Stimulated activated CD4-positive, alpha-beta T cell treated with anti-CD3 and anti-CD28 coated beads, Interleukin-1b, Interleukin-23, amount 100 ng/mL, for 24 hours (primary cell): Measurements from ENCODE around the gene GALNT15.

Source experiments
- DNase-seq, 4 experiments: peaks; one replicate each; pipeline ENCODE4 v3.0.0-alpha.2; 2020; ENCODE audit warnings: low read depth in 4 of 4, low spot score in 1 of 4

Gene GALNT15

DNA sequence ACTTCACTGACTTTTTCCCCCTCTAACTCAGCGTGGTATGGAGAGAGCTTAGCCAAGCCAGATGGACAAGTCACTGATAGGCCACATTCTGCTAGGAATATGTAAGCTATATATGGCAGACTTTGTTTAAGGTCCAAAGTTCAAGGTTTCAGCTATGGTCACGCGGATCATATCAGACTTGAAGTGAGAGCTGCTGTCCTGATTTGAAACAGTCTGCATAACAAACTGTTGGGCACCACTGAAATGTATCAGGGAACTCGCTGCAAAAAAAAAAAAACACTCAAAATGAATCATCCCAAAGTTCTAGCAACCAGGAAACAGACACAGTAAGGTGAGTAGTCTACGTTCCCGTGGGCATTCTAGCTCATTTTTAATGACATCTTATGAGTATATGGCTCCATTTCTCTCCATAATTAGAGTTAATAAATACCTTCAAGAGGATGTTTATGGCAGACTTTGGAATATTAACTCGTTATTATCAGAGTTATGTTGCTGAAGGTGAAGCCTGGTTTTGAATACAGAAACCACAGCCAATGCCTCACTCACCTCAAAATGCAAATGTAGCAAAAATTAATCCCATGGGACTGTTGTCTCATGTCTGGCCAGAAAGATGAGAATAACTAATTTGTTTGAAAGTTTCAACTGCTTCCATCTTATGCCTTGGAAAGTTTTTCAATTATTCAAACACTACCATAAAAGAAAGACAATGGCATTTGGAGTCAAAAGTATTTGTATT lies 77.9 kb downstream of the GALNT15 start:
- no peak for DNase-seq

DNA sequence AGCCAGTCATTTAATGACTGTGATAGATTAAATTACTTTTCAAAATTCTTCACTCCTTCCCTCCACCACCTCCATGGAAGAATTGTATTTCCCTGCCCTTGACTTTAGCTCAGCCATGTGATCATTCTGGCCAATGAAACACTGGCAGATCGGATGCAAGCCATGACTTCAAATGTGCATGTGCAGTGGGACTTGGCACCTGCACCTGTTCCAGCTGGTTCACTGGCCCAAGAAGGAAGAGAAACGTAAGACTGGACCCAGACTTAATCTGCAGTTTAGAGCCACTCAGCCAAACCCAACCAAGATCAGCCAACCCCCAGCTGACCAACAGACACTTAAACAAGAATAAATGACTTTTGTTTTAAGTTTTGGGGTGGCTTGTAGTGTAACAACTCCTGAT lies 78.5 kb downstream of the GALNT15 start:
- no peak for DNase-seq

DNA sequence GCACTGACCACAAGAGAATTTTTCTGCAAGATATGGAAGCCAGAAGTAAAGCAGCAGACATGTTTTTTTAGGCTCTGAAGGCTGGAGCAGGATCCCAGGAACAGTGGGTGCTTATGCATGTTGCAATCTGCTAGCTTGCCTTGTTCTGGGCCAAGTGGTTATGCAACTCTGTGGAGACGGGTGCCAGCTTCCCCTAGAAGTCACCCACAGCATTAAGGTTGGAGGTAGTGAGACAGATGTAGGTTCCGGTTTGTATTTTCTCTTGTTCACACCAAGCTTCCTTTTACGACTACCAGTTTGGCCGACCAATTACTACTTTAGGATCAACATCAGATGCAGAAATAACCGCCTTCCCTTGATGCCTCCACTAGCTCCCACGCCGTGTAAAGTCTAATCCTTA lies 79.1 kb downstream of the GALNT15 start:
- no peak for DNase-seq

DNA sequence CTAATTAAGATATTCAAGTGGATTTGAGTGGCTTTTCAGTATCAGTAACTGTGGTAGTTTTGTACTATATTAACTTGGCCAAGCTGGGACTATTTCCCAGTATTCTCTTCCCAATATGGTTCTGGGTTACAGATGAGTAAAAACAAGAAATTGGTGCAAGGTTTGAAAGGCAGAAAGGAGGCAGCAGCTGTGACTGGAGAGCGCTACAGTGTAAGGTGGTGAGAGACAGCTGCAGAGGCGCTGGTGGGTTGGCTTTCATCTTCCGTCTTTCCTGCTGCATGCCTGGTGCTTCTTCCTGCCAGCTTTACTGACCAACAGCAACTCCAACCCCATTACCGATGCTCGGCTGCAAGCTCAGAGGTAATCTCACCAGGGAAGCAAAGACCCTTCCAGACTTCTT lies 80.4 kb downstream of the GALNT15 start:
- DNase-seq = no peak

DNA sequence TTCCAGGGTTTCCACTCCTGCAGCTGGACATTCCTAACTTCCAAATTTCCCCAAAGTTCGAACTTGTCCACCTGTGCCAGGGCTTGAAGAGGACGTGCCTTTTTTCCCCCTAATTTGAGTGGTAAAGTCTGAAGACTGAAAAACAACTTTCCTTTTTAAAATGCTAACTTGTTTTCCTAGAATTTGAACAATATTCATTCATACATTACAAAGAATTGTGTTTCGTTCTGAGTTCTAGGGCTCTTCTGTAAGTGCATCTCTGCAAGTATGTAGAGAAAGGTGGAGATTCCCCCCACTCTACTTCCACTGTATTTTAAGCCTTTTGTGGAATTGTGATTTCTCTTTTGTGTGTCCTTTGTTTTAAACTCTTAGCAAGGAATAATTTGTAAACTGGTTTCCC lies 80.8 kb downstream of the GALNT15 start:
- no peak for DNase-seq

DNA sequence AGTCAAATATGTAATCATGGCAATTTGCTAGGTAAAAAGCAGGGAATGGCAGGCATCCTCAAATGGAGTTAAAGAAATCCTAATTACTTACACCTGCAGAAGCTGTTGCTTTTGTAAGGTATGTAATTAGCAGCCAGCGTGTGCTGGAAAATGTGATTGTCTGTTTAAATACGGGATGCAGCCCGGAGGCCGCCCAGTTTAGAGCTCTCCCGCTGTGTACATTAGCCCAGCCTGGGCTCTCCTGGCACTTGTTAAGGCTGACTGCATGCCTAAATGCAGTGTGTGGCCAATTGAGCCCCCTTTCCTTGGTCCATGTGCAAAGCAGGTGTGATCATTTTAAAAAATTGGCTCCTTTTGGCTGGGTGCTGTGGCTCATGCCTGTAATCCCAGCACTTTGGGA lies 81.2 kb downstream of the GALNT15 start:
- no peak for DNase-seq

DNA sequence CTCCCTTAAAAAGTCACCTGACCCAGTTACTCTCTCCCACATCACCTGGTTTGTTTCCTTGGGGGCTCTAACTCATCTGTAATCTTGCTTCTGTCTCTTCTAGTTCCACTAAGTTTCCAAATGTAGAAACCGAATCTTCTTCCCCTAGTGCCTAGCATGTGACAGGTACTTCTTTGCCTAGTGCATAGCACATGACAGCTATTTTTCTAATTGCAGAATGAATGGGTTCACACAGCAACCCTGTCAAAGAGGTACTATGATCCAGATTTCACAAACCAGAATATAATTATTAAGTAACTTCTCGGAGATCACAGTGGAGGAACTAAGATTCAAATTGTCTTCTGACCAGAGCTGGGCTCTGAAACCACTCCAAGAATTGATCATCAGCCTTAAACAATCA lies 82.8 kb downstream of the GALNT15 start:
- no peak for DNase-seq

DNA sequence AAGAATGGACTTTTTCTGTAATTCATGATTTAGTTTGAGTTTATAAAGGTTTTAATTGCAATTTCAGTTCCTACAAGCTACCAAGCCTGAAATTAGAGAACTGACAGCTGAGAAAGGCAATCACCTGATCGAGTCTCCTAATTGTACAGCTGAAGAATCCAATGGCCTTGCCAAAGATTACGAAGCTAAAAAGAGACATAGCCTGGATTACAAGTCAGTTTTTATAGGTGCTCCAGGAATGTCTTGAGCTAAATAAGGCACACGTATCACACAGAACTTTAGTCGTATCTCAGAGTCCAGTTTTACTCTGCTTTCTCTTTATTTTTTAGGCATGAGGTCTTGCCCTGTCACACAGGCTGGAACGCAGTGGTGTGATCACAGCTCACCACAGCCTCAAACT lies 83.7 kb downstream of the GALNT15 start:
- no peak for DNase-seq

DNA sequence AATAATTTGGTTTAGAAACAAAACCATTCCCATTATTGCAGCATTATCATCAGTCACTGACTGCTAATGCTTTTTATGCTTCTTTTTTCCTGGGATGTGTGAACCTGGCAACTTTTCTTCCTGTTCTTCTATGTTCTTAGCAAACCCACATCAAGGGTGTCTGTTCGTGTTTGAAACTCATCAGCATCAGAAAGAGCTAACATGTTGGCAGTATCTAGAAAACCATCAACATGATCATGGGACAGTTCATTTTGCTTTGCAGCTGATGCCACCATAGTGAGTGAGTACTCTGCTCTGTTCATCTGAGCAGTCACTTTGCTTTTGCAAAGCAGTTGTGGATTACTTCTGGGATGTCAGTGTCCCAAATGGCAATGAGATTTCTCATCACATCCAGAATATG lies 84.4 kb downstream of the GALNT15 start:
- no peak for DNase-seq

DNA sequence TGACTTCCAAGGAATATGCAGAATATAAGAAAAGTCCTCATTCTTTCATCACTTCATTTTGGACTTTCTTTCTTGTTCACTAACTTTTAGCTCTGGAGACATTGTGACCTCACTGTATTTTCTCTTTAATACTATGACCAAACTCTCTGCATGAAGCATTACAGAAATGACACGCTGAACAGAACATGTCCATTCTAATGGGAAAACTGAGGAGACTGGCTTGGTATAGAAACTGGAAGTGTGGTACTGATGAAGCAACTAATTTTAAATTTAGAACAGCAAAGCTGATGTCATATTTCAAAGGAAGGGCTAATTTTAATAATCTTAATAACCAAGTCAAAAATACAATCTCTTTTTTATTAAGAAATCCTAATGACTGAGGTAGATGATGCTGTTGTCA lies 85.6 kb downstream of the GALNT15 start:
- DNase-seq = no peak

DNA sequence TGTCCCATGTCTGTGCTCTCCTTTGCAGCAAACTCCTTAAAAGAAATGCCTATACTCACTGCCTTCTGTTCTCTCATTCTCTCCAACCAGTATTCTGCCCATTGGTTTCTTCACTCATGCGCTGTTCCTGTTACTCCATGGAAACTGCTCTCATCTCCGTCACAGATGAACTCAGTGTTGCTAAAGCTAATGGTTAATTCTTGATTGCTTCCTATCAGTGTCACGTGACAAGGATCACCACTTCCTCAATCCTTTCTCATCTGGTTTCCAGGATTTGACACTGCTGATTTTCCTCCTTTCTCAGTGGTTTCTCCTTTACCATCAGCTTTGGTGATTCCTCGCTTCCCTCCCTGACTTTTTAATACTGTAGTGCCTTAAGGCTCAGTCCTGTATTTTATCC lies 87.7 kb downstream of the GALNT15 start:
- DNase-seq = no peak

DNA sequence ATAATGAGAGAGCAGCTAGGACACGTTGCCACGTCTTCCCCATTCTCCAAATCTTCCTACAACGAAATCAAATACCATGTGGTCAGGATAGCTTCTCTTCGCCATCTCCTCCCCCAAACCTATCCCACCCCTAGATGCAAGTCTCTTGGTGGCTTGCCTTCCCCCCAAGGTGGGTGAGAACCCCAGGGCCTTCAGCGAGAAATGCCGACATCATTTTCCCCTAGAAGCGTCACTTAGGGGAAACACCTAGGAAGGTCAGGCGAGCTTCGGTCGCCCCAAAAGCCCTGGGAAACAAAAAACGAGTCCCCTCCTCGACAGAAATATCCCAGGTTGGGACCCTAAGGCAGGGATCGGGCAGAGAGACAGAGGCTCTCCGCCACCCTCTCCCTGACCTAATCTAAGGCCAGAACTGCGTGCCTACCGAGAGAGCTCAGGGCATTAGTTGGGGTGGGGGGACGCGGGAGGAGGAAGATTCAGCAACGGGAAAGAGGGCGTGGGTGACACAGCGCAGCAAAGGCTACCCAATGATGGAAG lies 89.8 kb downstream of the GALNT15 start:
- DNase-seq = no peak

DNA sequence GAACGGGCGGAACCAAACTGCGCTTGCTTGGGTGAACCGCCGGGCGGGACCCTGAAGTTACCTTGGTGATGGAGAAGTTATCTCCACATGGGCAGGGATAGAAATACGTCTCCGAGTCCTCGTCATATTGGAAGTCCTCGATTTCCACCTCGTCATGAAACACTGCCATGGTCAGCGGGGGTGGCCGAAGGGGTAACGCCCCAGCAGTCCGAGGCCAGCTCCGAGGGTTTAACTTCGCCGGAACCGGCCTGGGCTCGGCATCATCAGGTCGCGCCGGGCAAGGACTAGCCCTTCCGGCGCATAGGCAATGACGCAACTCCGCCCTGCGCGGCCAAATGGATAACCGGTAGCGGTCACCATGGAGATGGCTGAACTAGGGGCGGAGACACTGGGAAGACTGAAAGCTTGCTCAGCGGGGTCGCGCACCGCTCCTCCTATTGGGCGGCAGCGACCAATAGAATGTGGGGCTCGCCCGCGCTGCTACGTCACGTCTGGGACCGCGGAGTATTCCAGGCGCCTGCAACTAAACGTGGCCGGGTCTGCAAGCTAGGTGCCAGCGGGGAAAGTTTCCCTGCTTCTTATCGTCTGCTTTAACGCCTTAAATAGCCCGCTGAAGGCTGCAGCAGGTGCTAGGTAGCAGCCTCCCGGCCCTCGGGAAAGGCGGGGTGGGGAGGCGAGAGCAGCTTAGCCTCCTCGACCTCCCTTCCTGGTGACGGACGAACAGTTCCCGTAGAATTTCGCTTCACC lies 90.4 kb downstream of the GALNT15 start, which contains the start of the genes DPH3 and OXNAD1:
TSS of gene DPH3 (minus strand) at position 236 of the 747 bp plus-strand sequence. CDS start at position 169, 67 bp downstream.
TSS of gene OXNAD1 (plus strand) at position 505 of the 747 bp plus-strand sequence. CDS start 5,741 bp downstream, outside the sequence.
- DNase-seq = peak; percentile 94 to 99 (median 98)

DNA sequence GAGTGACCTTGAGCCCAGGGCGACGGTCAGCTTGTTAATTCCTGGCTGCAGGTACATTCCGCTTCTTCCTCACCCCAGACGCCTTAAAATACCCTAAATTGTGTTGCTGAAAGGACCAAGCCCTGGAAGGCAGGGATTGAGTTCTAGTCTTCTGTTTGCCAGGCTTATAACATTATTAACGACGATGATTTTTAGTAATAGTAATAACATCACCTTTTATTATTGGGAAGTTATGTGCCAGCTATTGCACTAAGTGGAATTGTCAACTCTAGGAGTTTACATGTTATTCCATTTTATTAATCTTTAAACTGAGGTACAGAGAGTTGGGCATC lies 90.9 kb downstream of the GALNT15 start:
- DNase-seq = no peak

DNA sequence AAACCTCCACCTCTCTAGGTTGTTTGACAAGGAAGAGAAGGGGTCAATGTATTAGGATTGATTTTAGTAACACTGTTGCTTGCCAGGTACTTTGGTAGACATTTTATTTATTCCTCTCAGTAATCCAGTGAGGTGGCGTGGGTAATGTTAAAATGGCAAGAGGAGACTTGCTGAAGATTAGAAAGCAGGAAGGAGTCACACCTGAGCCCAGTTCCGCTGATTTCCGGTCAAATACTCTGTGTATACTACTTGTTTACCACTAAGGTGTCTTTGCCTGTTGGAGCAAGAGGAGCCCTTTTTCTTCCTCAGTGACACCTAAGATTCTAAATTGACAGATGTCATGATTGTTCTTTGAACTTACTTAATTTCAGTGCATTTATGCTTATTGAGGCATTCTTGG lies 92.2 kb downstream of the GALNT15 start:
- DNase-seq = no peak

DNA sequence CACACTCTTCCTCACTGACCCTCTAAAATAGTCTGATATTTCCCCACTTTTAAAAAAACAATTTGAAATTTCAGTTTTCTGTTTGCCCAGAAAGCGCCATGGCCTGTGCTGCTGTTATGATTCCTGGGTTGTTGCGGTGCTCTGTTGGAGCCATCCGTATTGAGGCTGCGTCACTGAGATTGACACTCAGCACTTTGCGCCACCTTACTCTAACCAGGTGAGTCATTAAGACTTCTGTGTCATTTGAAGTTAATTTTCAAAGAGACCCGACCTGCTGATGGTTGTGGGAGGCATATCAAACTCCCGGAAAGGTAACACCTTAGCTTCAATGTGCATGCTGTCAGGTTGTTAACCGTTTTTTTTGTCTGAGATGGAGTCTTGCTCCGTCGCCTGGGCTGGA lies 96.4 kb downstream of the GALNT15 start:
- no peak for DNase-seq

DNA sequence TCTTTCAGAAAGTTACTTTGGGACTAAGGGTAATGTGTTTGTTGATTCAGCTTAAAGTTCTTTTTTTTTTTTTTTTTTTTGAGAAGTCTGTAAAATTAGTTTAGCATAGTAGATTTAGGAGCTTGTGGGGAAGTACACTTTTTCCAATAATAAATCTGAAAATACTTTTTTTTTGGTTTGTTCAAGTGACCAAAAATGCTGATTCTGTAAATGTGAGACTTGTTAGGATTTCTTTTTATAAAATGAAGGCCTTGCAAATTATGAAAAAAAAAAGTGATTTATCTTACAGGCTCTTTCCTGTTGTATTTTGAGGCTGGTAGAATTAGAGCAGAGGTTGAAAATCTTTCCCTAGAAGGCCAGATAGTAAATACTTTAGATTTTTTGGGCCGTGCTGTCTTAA lies 98.1 kb downstream of the GALNT15 start:
- DNase-seq = no peak

DNA sequence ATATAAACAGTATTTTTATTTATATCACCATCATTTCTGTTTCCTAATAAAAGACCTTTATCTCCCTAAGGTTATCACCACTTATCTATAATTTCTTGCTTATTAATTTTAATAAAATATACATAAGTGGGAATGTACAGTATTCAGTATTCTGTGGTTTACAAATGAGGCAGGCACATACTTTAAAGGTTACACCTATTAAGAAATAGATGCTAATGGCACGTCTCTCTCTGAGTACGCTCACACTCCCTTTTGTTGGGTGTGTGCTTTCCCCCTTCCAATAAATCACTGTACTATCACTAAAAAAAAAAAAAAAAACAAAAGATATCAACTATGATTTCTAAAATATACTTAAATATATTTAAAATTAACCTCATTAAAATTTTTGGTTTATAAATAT lies 99.4 kb downstream of the GALNT15 start:
- no peak for DNase-seq

DNA sequence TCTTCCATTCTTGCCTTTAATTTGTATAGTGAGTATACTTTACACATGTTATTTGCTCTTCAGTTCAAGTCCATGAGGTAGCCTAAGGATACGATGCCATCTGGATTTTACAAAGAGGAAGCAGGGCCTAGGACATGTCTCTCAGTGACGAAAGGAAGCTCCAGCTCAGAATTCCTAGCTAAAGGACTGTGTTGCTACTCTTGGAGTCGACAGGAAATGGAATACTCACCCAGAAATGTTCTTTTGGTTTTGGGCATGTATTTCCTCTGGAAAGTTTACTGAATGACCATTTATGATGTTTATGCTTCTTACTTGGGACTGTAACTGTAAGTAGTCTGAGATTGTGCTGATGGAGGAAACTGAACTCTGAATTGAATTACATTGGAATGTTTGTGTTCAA lies 103.0 kb downstream of the GALNT15 start:
- DNase-seq = no peak

DNA sequence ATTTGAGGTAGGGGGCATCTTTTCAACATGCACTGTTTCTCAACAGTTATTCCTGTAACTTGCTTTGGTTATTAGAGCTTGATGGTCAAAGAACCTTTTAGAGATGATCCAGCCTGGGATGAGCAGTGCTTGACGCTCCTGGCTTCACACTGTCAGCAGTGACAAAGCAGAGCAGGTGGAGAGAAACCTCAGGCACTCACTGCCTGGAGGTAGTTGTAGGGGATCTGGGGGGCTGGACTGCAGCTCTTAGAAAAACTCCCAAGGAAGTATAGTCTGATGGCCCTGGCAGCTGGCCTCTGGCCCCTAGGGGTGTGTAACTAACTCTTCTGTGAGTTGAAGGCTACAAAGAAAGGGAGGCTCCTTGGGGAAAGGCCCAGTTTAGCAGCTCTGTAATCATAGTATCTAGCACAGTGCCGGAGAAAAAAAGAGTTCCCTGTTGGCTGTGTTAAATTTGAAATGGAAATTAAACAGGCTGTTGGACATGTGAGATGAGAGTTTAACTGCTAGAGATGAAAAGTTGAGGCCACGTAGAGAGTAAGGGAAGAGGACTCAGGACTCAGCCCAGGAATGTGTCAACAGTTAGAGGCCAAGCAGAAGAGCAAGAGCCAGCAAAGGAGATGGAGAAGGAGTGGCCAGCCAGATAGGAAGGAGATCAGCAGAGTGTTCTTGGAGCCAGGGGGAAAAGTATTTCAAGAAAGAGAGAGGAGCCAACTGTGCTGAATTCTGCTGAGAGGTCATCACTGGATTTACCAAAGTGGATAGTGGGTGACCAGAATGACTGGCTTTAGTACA lies 104.7 kb downstream of the GALNT15 start:
- DNase-seq = no peak

DNA sequence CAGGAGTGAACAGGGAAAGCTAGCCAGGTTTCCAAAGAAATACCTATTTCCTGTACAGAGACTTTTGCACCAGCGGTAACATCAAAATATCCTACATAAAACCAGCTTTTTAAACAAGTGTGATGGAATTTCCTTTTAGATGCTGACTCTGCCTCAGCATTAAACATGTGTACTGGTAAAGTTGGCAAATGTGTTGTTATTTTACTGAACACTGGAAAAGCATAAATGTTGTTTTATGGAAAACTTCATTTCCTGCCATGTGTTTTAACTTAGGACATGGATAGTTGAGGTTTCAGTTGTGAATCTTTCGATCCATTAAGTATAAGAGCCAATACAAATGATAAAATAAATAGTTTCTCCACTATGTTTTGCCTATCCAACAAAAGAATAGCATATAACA lies 106.2 kb downstream of the GALNT15 start:
- no peak for DNase-seq
